NT2/D1 (cell line): ENCODE measurements around the gene PRIMA1.

Experiments
- DNase-seq: peaks from one replicate; pipeline ENCODE4 v3.0.0-alpha.2; 2011; ENCODE audit warnings: low read depth, low spot score
- H3K27me3 ChIP-seq: 2 replicates; pipeline ENCODE4 v1.6.0; 2011; ENCODE audit warnings: mild to moderate bottlenecking; ENCODE audit not compliant: insufficient read length, insufficient read depth
- H3K36me3 ChIP-seq: 2 replicates; pipeline ENCODE4 v1.6.1; 2011; ENCODE audit warnings: mild to moderate bottlenecking, low read length, mixed read lengths; ENCODE audit not compliant: insufficient read depth, insufficient read length
- H3K4me1 ChIP-seq: 2 replicates; pipeline ENCODE4 v1.5.1; 2011; ENCODE audit not compliant: insufficient read depth, insufficient read length
- H3K4me3 ChIP-seq: 2 replicates; pipeline ENCODE4 v1.5.1; 2011; ENCODE audit warnings: low read depth; ENCODE audit not compliant: insufficient read length
- H3K9ac ChIP-seq: 2 replicates; pipeline ENCODE4 v1.6.0; 2011; ENCODE audit warnings: low read depth; ENCODE audit not compliant: insufficient read length
- H3K9me3 ChIP-seq: 2 replicates; pipeline ENCODE4 v1.5.1; 2011; ENCODE audit warnings: mild to moderate bottlenecking, low read length; ENCODE audit not compliant: insufficient read depth
- SUZ12 ChIP-seq: IDR thresholded peaks from 2 replicates; pipeline ENCODE4 v1.6.1; 2011; ENCODE audit not compliant: insufficient read length, insufficient read depth; ENCODE audit errors: extremely low read depth
- YY1 ChIP-seq: IDR thresholded peaks from 2 replicates; pipeline ENCODE4 v1.6.1; 2011; ENCODE audit not compliant: insufficient read length, insufficient read depth
- ZNF274 ChIP-seq: IDR thresholded peaks from 2 replicates; pipeline ENCODE4 v1.6.1; 2011; ENCODE audit warnings: mild to moderate bottlenecking, low read depth, low read length

The PRIMA1 gene

GRCh38 chr14:93788293-93788542, at the start of gene PRIMA1:
PRIMA1 (minus strand) TSS chr14:93788485; CDS start chr14:93787718, 767 bp downstream.
- H3K9me3 ChIP-seq = no peaks in the 10 kb centered on the region
- no peak for DNase-seq
- no peak for TF ChIP-seq YY1
- no peak for TF ChIP-seq SUZ12
- TF ChIP-seq ZNF274 = no peak
- no peaks in the 10 kb centered on the region for H3K4me1 ChIP-seq
- peak within 1 kb of the TSS; percentile 62 for H3K4me3 ChIP-seq
- H3K27me3 ChIP-seq = peaks cover 19% of the 10 kb centered on the region
- H3K9ac ChIP-seq = peak within 1 kb of the TSS; percentile 83
- no peaks in the 10 kb centered on the region for H3K36me3 ChIP-seq

GRCh38 chr14:93834699-93835371, 46.5 kb upstream of the PRIMA1 start:
- H3K9me3 ChIP-seq = no peaks in the 10 kb centered on the region
- H3K36me3 ChIP-seq = no peaks in the 10 kb centered on the region
- peaks cover 4% of the 10 kb centered on the region for H3K4me1 ChIP-seq
- no peak for DNase-seq
- no peaks in the 10 kb centered on the region for H3K27me3 ChIP-seq
- TF ChIP-seq ZNF274 (no peak), SUZ12 (no peak), YY1 (no peak)
- no peak overlapping the region for H3K9ac ChIP-seq
- no peak overlapping the region for H3K4me3 ChIP-seq

- Histone ChIP-seq H3K36me3 (no peaks in the 10 kb centered on the region), H3K27me3 (no peaks in the 10 kb centered on the region), H3K4me1 (peaks cover 9% of the 10 kb centered on the region), H3K9ac (no peak overlapping the region), H3K4me3 (no peak overlapping the region), H3K9me3 (no peaks in the 10 kb centered on the region)
- no peak for DNase-seq
- TF ChIP-seq YY1 (no peak), ZNF274 (no peak), SUZ12 (no peak)
These were observed 44.4 kb upstream of the PRIMA1 start for GRCh38 chr14:93832665-93833064.

GRCh38 chr14:93832081-93832480, 43.8 kb upstream of the PRIMA1 start:
- Histone ChIP-seq H3K27me3 (no peaks in the 10 kb centered on the region), H3K9ac (no peak overlapping the region), H3K4me1 (peaks cover 9% of the 10 kb centered on the region), H3K4me3 (no peak overlapping the region), H3K36me3 (no peaks in the 10 kb centered on the region), H3K9me3 (no peaks in the 10 kb centered on the region)
- TF ChIP-seq ZNF274 = no peak
- no peak for TF ChIP-seq SUZ12
- no peak for TF ChIP-seq YY1
- DNase-seq = no peak

GRCh38 chr14:93830753-93831461, 42.6 kb upstream of the PRIMA1 start:
- H3K36me3 ChIP-seq = no peaks in the 10 kb centered on the region
- no peak for DNase-seq
- TF ChIP-seq YY1 = no peak
- no peak for TF ChIP-seq SUZ12
- no peak for TF ChIP-seq ZNF274
- no peaks in the 10 kb centered on the region for H3K9me3 ChIP-seq
- H3K27me3 ChIP-seq = no peaks in the 10 kb centered on the region
- H3K4me1 ChIP-seq = peaks cover 9% of the 10 kb centered on the region
- H3K9ac ChIP-seq = no peak overlapping the region
- no peak overlapping the region for H3K4me3 ChIP-seq

GRCh38 chr14:93829839-93830481, 41.7 kb upstream of the PRIMA1 start:
- Histone ChIP-seq H3K4me1 (peaks cover 10% of the 10 kb centered on the region), H3K9me3 (no peaks in the 10 kb centered on the region), H3K27me3 (no peaks in the 10 kb centered on the region), H3K4me3 (no peak overlapping the region), H3K9ac (no peak overlapping the region), H3K36me3 (no peaks in the 10 kb centered on the region)
- TF ChIP-seq SUZ12 (no peak), YY1 (no peak), ZNF274 (no peak)
- DNase-seq = no peak

- H3K27me3 ChIP-seq = no peaks in the 10 kb centered on the region
- no peak overlapping the region for H3K4me3 ChIP-seq
- DNase-seq = no peak
- no peaks in the 10 kb centered on the region for H3K9me3 ChIP-seq
- H3K36me3 ChIP-seq = no peaks in the 10 kb centered on the region
- no peak overlapping the region for H3K9ac ChIP-seq
- peaks cover 10% of the 10 kb centered on the region for H3K4me1 ChIP-seq
- TF ChIP-seq ZNF274 (no peak), SUZ12 (no peak), YY1 (no peak)
These were observed 36.9 kb upstream of the PRIMA1 start for GRCh38 chr14:93825235-93825553.
